ENCODE data around the gene TNFAIP8L2.

DNA sequence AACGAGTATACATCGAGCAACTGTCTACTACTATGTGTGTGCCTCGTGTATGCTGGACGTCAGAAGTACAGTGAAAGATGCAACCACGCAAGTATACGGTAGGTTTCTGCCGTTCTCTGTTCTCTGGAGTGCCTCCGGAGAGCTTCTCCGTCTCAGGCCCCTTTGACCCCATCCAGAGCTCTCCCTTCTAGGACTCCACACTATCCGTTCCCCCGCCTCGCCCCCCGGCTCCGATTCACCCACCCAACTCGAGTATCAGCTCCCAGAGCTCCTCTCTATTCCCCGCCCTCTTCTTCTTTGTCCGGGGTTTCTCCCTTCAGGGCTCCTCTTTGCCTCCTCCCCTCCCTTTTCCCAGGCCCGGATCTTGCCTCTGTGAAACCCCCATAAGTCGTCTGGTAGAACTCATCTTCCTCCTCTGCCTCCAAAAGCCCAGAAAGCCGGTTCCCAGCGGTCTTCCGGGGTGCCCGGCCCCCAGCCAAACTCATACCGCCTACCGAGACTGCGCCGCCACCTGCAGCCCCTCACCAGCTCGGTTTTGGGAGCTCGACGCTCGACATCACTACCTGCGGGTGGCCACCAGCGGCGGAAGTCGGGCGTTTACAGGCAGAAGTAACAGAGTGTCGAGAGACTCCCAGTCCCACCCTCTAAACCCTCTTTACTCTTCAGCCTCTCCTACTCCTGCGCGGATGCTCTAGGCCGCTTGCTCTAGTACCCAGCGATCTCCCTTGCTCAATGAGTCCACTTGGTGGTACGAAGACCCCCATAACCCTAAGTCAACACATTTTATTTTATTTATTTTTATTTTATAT, 33.4 kb downstream of the TNFAIP8L2 start, which contains the start of gene VPS72:
- TF ChIP-seq CTCF (conservative IDR thresholded peaks at IDR 0.05; ENCODE audit: low read depth, low read length) (no peak), MXI1 (IDR thresholded peaks at IDR 0.05; ENCODE audit: borderline replicate concordance, low read depth, low read length) (peak; percentile 52; the same call in 1 of the 2 replicates), POLR2A (IDR thresholded peaks at IDR 0.05; ENCODE audit: low read depth, low read length) (peak; percentile 86), RCOR1 (IDR thresholded peaks at IDR 0.05; ENCODE audit: insufficient replicate concordance, low read length) (peak; percentile 32), FOS (IDR thresholded peaks at IDR 0.05; ENCODE audit: low read depth, low read length) (no peak), CEBPB (IDR thresholded peaks at IDR 0.05; ENCODE audit: low read depth, low read length) (no peak), SMC3 (IDR thresholded peaks at IDR 0.05; ENCODE audit: low read depth, low read length) (no peak), MAFK (IDR thresholded peaks at IDR 0.05; ENCODE audit: low read depth, low read length) (no peak), MAZ (IDR thresholded peaks at IDR 0.05; ENCODE audit: borderline replicate concordance, low read depth, low read length) (peak; percentile 91), USF2 (IDR thresholded peaks at IDR 0.05; ENCODE audit: low read depth, low read length) (no peak), RAD21 (IDR thresholded peaks at IDR 0.05; ENCODE audit: low read length) (no peak), RFX5 (IDR thresholded peaks at IDR 0.05; ENCODE audit: low read depth, low read length) (no peak)

All from IMR-90 (cell line).